Stomach (tissue), 4 donors: Measurements from ENCODE around the gene PRG2.

Experiments
- CTCF ChIP-seq, 7 experiments: fragments of 450-650 bp in 4 of 7; fragments of 200-600 bp in 3 of 7; sonication (generic) in 3 of 7; IDR thresholded peaks; one replicate each; pipeline ENCODE4 v1.5.1; 2016 to 2019; ENCODE audit warnings: antibody characterized with exemption in 7 of 7, control low read depth in 2 of 7, mild to moderate bottlenecking in 1 of 7
- EP300 ChIP-seq: sonication (generic); formaldehyde crosslinking; IDR thresholded peaks from one replicate; pipeline ENCODE4 v1.6.1; 2017; ENCODE audit warnings: antibody characterized with exemption
- POLR2AphosphoS5 ChIP-seq, 3 donors: sonication (generic); formaldehyde crosslinking; IDR thresholded peaks; one replicate each; pipeline ENCODE4 v1.6.1; 2016; ENCODE audit warnings: antibody characterized with exemption in 3 of 3

GRCh38 chr11:57359896-57360690, 30.4 kb downstream of the PRG2 start:
- TF ChIP-seq CTCF (IDR thresholded peaks at IDR 0.05) (no peak), POLR2AphosphoS5 (IDR thresholded peaks at IDR 0.05) (no peak), EP300 (no peak)
